HEK293T (cell line): Measurements from ENCODE around the gene SORBS1.

ENCODE experiments used
- ARNT ChIP-seq: fragments of 450-650 bp; IDR thresholded peaks from 2 replicates; pipeline ENCODE4 v1.6.1; 2017; ENCODE audit warnings: mild to moderate bottlenecking
- HDGF ChIP-seq: fragments of 450-650 bp; IDR thresholded peaks from 2 replicates; pipeline ENCODE4 v1.6.1; 2017; ENCODE audit warnings: antibody characterized with exemption, borderline replicate concordance
- SP1 ChIP-seq: fragments of 450-650 bp; IDR thresholded peaks from 2 replicates; pipeline ENCODE4 v1.6.1; 2017

DNA sequence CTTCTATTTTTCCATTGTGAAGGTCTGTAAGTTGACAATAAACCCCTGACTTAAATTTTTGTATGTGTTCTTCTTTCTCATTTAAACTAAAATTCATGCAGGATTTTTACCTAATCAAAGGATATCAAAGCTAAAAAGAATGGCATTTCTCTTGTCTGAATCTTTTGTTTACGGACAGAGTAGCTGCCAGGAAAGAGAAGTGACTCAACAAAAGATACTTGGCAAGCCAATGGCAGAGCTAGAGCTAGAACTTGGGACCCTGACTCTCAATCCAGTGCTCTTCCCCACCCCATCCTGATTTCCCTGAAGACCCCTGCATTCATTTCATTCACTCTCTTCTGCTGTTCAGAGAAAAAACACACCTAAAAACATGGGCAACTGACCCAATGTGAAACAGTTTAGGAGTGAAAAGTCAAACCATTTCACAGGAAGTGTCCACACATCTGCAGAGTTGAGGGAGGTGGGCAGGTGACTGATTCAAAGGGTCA is 230.2 kb downstream of the SORBS1 start:
- TF ChIP-seq ARNT (no peak), HDGF (no peak), SP1 (no peak)
